Body of pancreas (tissue), 4 donors: Measurements from ENCODE around the gene DAPK1. TPM values are rescaled to one million over a fixed set of nuclear protein-coding genes. Genes with fewer than 3 reads are reported as not detected.
A peak's percentile ranks its signal among the peaks of the same experiment; 100 is the strongest.

Source experiments
- ATAC-seq: fragments of 150-250 bp; one replicate; pipeline ENCODE4 v1.9.1; 2016
- DNase-seq, 4 donors: peaks; one replicate each; pipeline ENCODE4 v3.0.0-alpha.2; 2019
- H3K27ac ChIP-seq, 4 donors: fragments of 200-600 bp; sonication (generic); 1 replicate in 3 of 4; 2 replicates in 1 of 4; pipeline versions ENCODE4 v1.5.1 to v1.6.1; 2016 to 2019; ENCODE audit warnings: mild to moderate bottlenecking in 1 of 4, mixed read lengths in 1 of 4, moderate library complexity in 1 of 4
- H3K27me3 ChIP-seq, 2 donors: fragments of 200-600 bp; sonication (generic); one replicate each; pipeline ENCODE4 v1.6.0; 2016; ENCODE audit warnings: mild to moderate bottlenecking in 1 of 2
- H3K36me3 ChIP-seq, 2 donors: fragments of 200-600 bp; sonication (generic); replicated peaks in 1 of 2; 2 replicates each; pipeline ENCODE4 v1.5.1; 2016; ENCODE audit warnings: low read depth in 2 of 2; ENCODE audit not compliant: insufficient read depth in 1 of 2
- H3K4me1 ChIP-seq: fragments of 200-600 bp; sonication (generic); one replicate; pipeline ENCODE4 v1.6.0; 2016
- H3K4me3 ChIP-seq, 2 donors: fragments of 200-600 bp; sonication (generic); 1 replicate in 1 of 2; 2 replicates in 1 of 2; pipeline ENCODE4 v1.5.1; 2016 to 2019
- H3K9me3 ChIP-seq, 3 donors: fragments of 200-600 bp; sonication (generic); 1 replicate in 2 of 3; 2 replicates in 1 of 3; pipeline ENCODE4 v1.5.1; 2016
- POLR2A ChIP-seq, 3 donors: fragments of 450-650 bp; IDR thresholded peaks; one replicate each; pipeline ENCODE4 v1.6.1; 2016; ENCODE audit warnings: antibody characterized with exemption in 3 of 3, mild to moderate bottlenecking in 2 of 3
- WGBS, 2 donors: methylation state at CpG; one replicate each; pipeline ENCODE4 v1.1.5; 2017; 5-methylcytosine and 5-hydroxymethylcytosine counted together
- intact Hi-C: fragments of 100-400 bp; cut with DNase I; formaldehyde crosslinking; loops from one replicate; pipeline ENCODE4 v1.15.1; 2023
- total RNA-seq, 2 donors: library from RNA; depleted of rRNA; stranded (reverse); fragments of >200 nt; gene quantifications; one replicate each; pipeline ENCODE4 v1.1.0, GENCODE V29; 2016
- TF ChIP-seq, protein P1 (sequence below), 7 experiments: fragments of 450-650 bp in 4 of 7; fragments of 200-600 bp in 3 of 7; sonication (generic) in 3 of 7; IDR thresholded peaks; one replicate each; pipeline ENCODE4 v1.5.1; 2016 to 2019; ENCODE audit warnings: antibody characterized with exemption in 7 of 7

DAPK1 gene
- total RNA-seq, 2 donors from 2014 or later = 79.6 to 152 TPM

DNA sequence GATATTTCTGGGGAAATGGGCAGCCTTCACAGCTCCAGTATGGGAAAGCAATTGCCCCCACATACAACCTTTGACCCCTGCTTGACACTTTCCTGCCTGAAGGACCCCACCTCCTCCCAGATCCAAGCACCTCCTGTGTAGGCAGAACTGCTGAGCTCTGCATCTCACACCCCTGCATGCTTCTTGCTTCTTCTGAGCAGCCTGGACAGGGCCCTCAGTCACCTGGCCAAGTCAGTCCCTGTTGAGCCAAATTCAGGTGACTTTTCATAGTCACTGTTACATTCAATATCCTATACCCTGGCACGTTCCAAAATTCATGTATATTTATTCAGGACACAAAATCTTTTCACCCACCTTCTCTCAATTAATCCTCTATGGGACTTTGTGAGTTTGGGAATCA, 197.9 kb downstream of the DAPK1 start:
- TF ChIP-seq POLR2A (IDR thresholded peaks at IDR 0.05) = no peak
- TF ChIP-seq, protein P1, sequence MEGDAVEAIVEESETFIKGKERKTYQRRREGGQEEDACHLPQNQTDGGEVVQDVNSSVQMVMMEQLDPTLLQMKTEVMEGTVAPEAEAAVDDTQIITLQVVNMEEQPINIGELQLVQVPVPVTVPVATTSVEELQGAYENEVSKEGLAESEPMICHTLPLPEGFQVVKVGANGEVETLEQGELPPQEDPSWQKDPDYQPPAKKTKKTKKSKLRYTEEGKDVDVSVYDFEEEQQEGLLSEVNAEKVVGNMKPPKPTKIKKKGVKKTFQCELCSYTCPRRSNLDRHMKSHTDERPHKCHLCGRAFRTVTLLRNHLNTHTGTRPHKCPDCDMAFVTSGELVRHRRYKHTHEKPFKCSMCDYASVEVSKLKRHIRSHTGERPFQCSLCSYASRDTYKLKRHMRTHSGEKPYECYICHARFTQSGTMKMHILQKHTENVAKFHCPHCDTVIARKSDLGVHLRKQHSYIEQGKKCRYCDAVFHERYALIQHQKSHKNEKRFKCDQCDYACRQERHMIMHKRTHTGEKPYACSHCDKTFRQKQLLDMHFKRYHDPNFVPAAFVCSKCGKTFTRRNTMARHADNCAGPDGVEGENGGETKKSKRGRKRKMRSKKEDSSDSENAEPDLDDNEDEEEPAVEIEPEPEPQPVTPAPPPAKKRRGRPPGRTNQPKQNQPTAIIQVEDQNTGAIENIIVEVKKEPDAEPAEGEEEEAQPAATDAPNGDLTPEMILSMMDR (IDR thresholded peaks at IDR 0.05) = no peak
- Histone ChIP-seq H3K4me3 (no peak overlapping the region), H3K36me3 (peaks cover 5 to 18% of the 10 kb centered on the region in 2 donors), H3K4me1 (no peaks in the 10 kb centered on the region), H3K27ac (no peak overlapping the region), H3K27me3 (no peaks in the 10 kb centered on the region), H3K9me3 (no peaks in the 10 kb centered on the region)
- WGBS, 2 donors = 65 to 70% methylated on average over 1 of the region's 1 CpG
- ATAC-seq = no peak
- no peak for DNase-seq
- intact Hi-C loops = no loop called here

DNA sequence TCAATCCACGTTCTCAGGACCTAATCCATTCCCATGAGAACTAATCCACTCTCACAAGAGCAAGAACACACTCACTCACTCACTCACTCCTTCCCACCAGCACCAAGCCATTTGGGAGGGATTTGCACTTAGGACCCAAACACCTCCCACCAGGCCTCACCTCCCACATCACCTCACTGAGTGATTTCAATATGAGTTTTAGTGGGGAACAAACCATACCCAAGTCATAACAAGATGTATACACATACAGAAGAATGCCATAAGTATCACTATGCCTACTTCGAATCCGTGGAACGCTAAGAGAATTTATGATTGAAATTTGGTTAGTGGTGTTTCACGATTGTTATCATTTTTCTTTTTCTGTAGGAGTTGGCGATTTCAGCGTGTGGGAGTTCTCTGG, 199.0 kb downstream of the DAPK1 start:
- Histone ChIP-seq H3K9me3 (no peaks in the 10 kb centered on the region), H3K36me3 (peaks cover 5 to 18% of the 10 kb centered on the region in 2 donors), H3K27me3 (no peaks in the 10 kb centered on the region), H3K27ac (no peak overlapping the region), H3K4me1 (no peaks in the 10 kb centered on the region), H3K4me3 (no peak overlapping the region)
- intact Hi-C loops = no loop called here
- 86 to 87% methylated on average over 7 of the region's 7 CpGs for WGBS, 2 donors
- DNase-seq (no peak), ATAC-seq (no peak)
- TF ChIP-seq, protein P1 (IDR thresholded peaks at IDR 0.05) = no peak
- TF ChIP-seq POLR2A (IDR thresholded peaks at IDR 0.05) = no peak

DNA sequence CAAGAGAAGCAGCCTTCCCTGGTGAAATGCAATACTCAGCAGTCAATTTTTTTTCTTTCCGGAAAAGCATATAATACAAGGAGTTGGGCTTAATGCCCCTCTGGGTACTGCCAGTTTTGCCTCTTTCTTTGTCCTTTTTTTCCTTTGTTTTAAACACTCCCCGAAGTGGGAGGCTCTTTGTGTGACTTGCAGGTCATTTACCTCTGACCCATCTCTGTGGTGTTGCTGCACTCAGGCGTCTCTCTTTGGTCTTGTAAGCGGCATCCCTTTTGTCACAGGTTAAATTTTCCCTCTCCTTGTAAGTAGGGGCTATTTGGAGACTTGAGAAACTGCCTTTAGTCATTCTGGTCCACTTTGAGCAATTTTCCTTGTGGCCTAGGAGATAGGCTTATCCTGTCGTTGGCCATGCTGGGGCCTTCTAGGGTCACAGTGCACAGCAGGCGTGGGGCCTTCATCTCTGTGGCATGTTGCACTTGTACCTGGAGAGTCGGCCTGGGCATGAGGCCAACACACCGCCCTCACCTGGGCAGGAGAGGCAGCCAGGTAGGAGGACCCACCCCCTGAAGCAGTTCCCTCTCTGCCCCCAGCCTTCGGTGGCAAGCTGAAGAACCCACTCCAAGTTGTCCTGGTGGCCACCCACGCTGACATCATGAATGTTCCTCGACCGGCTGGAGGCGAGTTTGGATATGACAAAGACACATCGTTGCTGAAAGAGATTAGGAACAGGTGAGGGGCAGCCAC, 200.6 kb downstream of the DAPK1 start:
- Histone ChIP-seq H3K4me3 (no peak overlapping the region), H3K36me3 (peaks cover 5 to 18% of the 10 kb centered on the region in 2 donors), H3K27me3 (no peaks in the 10 kb centered on the region), H3K4me1 (peaks cover 3% of the 10 kb centered on the region), H3K27ac (no peak overlapping the region), H3K9me3 (no peaks in the 10 kb centered on the region)
- WGBS, 2 donors = 84 to 85% methylated on average over 11 to 14 of the region's 14 CpGs
- intact Hi-C loops = no loop called here
- ATAC-seq = no peak
- DNase-seq = peak in 1 of 4 donors; percentile 48
- no peak for TF ChIP-seq POLR2A (IDR thresholded peaks at IDR 0.05)
- TF ChIP-seq, protein P1 (IDR thresholded peaks at IDR 0.05) = no peak

DNA sequence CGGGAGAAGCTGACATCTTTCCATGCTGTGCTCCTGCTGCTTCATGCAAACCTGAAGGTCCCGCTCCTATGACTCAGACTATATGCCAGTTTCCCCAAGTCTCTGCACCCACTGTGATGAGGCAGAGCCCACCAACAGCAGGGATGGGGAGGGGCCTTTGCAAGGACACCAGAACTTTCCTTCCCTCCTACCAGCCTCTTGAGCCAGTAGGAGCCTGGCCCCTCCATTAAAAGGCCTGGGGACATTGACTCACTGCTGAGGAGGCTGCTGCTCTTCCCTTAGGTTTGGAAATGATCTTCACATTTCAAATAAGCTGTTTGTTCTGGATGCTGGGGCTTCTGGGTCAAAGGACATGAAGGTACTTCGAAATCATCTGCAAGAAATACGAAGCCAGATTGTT, 202.2 kb downstream of the DAPK1 start:
- intact Hi-C loops = no loop called here
- WGBS, 2 donors = 94 to 99% methylated on average over 4 of the region's 4 CpGs
- TF ChIP-seq, protein P1 (IDR thresholded peaks at IDR 0.05) = no peak
- TF ChIP-seq POLR2A (IDR thresholded peaks at IDR 0.05) = no peak
- Histone ChIP-seq H3K27ac (no peak overlapping the region), H3K9me3 (no peaks in the 10 kb centered on the region), H3K36me3 (peaks cover 5 to 18% of the 10 kb centered on the region in 2 donors), H3K27me3 (no peaks in the 10 kb centered on the region), H3K4me3 (no peak overlapping the region), H3K4me1 (peaks cover 18% of the 10 kb centered on the region)
- ATAC-seq (no peak), DNase-seq (no peak)

DNA sequence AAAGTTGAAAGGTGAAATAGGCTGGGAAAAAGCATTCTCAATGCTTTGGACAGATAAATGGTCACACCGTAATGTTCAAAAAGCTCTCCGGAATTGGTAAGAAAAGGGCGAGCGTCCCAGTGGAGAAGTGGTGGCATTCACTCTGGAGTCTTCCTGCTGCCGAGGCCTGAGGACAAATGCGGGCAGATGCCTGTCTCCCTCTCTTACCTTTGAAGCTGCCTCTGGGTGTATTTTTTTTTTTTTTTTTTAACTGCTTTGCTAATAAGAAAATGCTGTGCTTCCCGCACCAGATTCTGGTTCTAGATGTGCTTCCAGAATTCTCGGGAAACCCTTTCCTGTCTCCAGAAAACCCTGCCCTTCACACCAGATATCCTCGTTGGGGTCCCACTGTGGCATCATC, 203.8 kb downstream of the DAPK1 start:
- 95 to 97% methylated on average over 9 of the region's 9 CpGs for WGBS, 2 donors
- no peaks in the 10 kb centered on the region for H3K27me3 ChIP-seq
- intact Hi-C loops = no loop called here
- peaks cover 18% of the 10 kb centered on the region for H3K4me1 ChIP-seq
- no peak for TF ChIP-seq POLR2A (IDR thresholded peaks at IDR 0.05)
- TF ChIP-seq, protein P1 (IDR thresholded peaks at IDR 0.05) = no peak
- no peaks in the 10 kb centered on the region for H3K9me3 ChIP-seq
- H3K27ac ChIP-seq = no peak overlapping the region
- H3K36me3 ChIP-seq = peaks cover 12 to 17% of the 10 kb centered on the region in 2 donors
- no peak overlapping the region for H3K4me3 ChIP-seq
- ATAC-seq = no peak
- DNase-seq = no peak
